ENCODE measurements around the gene LDLRAP1. TPM values are rescaled to one million over a fixed set of nuclear protein-coding genes. Genes with fewer than 3 reads are reported as not detected.

LDLRAP1 gene
- total RNA-seq, 1 experiment from 2014 or later: 10.4 TPM

- Histone ChIP-seq H3K36me3 (peaks cover 4% of the 10 kb centered on the region; the same call in 1 of the 2 replicates), H3K4me3 (no peak overlapping the region), H3K27me3 (replicated peaks) (peaks cover 29% of the 10 kb centered on the region), H3K4me1 (replicated peaks) (peaks cover 23% of the 10 kb centered on the region), H3K27ac (no peak overlapping the region), H3K9me3 (replicated peaks) (no peaks in the 10 kb centered on the region)
- no peak for DNase-seq (ENCODE audit: low read depth in 1 of 2, low spot score in 2 of 2)
Measured at GRCh38 chr1:25613091-25613490, 69.7 kb downstream of the LDLRAP1 start.

- Histone ChIP-seq H3K36me3 (peaks cover 4% of the 10 kb centered on the region; the same call in 1 of the 2 replicates), H3K27ac (no peak overlapping the region), H3K9me3 (replicated peaks) (no peaks in the 10 kb centered on the region), H3K4me1 (replicated peaks) (peaks cover 21% of the 10 kb centered on the region), H3K27me3 (replicated peaks) (peaks cover 44% of the 10 kb centered on the region), H3K4me3 (no peak overlapping the region)
- no peak for DNase-seq (ENCODE audit: low read depth in 1 of 2, low spot score in 2 of 2)
Measured at GRCh38 chr1:25614501-25615171, 71.2 kb downstream of the LDLRAP1 start.

- H3K27me3 ChIP-seq (replicated peaks): peaks cover 48% of the 10 kb centered on the region
- H3K4me1 ChIP-seq (replicated peaks): peaks cover 21% of the 10 kb centered on the region
- no peak overlapping the region for H3K4me3 ChIP-seq
- H3K27ac ChIP-seq: no peak overlapping the region
- H3K9me3 ChIP-seq (replicated peaks): no peaks in the 10 kb centered on the region
- DNase-seq (ENCODE audit: low read depth in 1 of 2, low spot score in 2 of 2): no peak
- peaks cover 4% of the 10 kb centered on the region; the same call in 1 of the 2 replicates for H3K36me3 ChIP-seq
Measured at GRCh38 chr1:25615172-25615541, 71.8 kb downstream of the LDLRAP1 start.

- DNase-seq (ENCODE audit: low read depth in 1 of 2, low spot score in 2 of 2): no peak
- Histone ChIP-seq H3K9me3 (replicated peaks) (no peaks in the 10 kb centered on the region), H3K27ac (no peak overlapping the region), H3K4me1 (replicated peaks) (peaks cover 21% of the 10 kb centered on the region), H3K4me3 (peak overlapping the region; percentile 52), H3K36me3 (peaks cover 4% of the 10 kb centered on the region; the same call in 1 of the 2 replicates), H3K27me3 (replicated peaks) (peaks cover 47% of the 10 kb centered on the region)
Measured at GRCh38 chr1:25615563-25616094, 72.2 kb downstream of the LDLRAP1 start.

- Histone ChIP-seq H3K4me1 (replicated peaks) (peaks cover 21% of the 10 kb centered on the region), H3K9me3 (replicated peaks) (no peaks in the 10 kb centered on the region), H3K36me3 (peaks cover 4% of the 10 kb centered on the region; the same call in 1 of the 2 replicates), H3K27me3 (replicated peaks) (peaks cover 52% of the 10 kb centered on the region), H3K4me3 (peak within 1 kb of the TSS; percentile 52), H3K27ac (no peak within 1 kb of the TSS)
- DNase-seq (ENCODE audit: low read depth in 1 of 2, low spot score in 2 of 2): peak; percentile 88
Measured at GRCh38 chr1:25616095-25616986, 72.9 kb downstream of the LDLRAP1 start, which contains the start of gene MAN1C1. Gene MAN1C1, plus strand, starts transcription at chr1:25616791. Its CDS starts 1,007 bp downstream, at chr1:25617798.

- Histone ChIP-seq H3K36me3 (peaks cover 4% of the 10 kb centered on the region; the same call in 1 of the 2 replicates), H3K27ac (no peak overlapping the region), H3K9me3 (replicated peaks) (no peaks in the 10 kb centered on the region), H3K4me1 (replicated peaks) (peaks cover 21% of the 10 kb centered on the region), H3K27me3 (replicated peaks) (peaks cover 52% of the 10 kb centered on the region), H3K4me3 (peak overlapping the region; percentile 52)
- DNase-seq (ENCODE audit: low read depth in 1 of 2, low spot score in 2 of 2): peak in 1 of 2 experiments; percentile 36
Measured at GRCh38 chr1:25616987-25617624, 73.7 kb downstream of the LDLRAP1 start.

GRCh38 chr1:25617625-25618432 lies 74.4 kb downstream of the LDLRAP1 start:
- no peaks in the 10 kb centered on the region for H3K9me3 ChIP-seq (replicated peaks)
- peaks cover 21% of the 10 kb centered on the region for H3K4me1 ChIP-seq (replicated peaks)
- H3K4me3 ChIP-seq: peak overlapping the region; percentile 52
- H3K36me3 ChIP-seq: peaks cover 4% of the 10 kb centered on the region; the same call in 1 of the 2 replicates
- peaks cover 57% of the 10 kb centered on the region for H3K27me3 ChIP-seq (replicated peaks)
- no peak overlapping the region for H3K27ac ChIP-seq
- DNase-seq (ENCODE audit: low read depth in 1 of 2, low spot score in 2 of 2): no peak

GRCh38 chr1:25618433-25618808 lies 75.0 kb downstream of the LDLRAP1 start:
- Histone ChIP-seq H3K36me3 (peaks cover 4% of the 10 kb centered on the region; the same call in 1 of the 2 replicates), H3K4me1 (replicated peaks) (peaks cover 21% of the 10 kb centered on the region), H3K27ac (no peak overlapping the region), H3K4me3 (no peak overlapping the region), H3K9me3 (replicated peaks) (no peaks in the 10 kb centered on the region), H3K27me3 (replicated peaks) (peaks cover 55% of the 10 kb centered on the region)
- no peak for DNase-seq (ENCODE audit: low read depth in 1 of 2, low spot score in 2 of 2)

Other genes with a start within 250 kb of the LDLRAP1 start
- 87.5 and 102 TPM in 2 replicates for gene TMEM50A, start 205.3 kb upstream of the LDLRAP1 start, total RNA-seq (2014; rRNA removed; shearing (Covaris generic))
- 0.95 TPM in 1 of 2 replicates, not detected in the other for gene RHCE, start 122.8 kb upstream of the LDLRAP1 start, total RNA-seq (2014; rRNA removed; shearing (Covaris generic))
- 7.5 and 17.6 TPM in 2 replicates for gene MACO1, start 112.7 kb upstream of the LDLRAP1 start, total RNA-seq (2014; rRNA removed; shearing (Covaris generic))
- gene MAN1C1, start 73.2 kb downstream of the LDLRAP1 start, total RNA-seq (2014; rRNA removed; shearing (Covaris generic)): not detected in 2 replicates